Activated naive CD4-positive, alpha-beta T cell (primary cell): ENCODE data around the gene SLC1A3.

ENCODE experiments used
- DNase-seq, 4 experiments: peaks; one replicate each; lab custom pipeline; 2025; lab: John Stamatoyannopoulos, UW

Gene SLC1A3

DNA sequence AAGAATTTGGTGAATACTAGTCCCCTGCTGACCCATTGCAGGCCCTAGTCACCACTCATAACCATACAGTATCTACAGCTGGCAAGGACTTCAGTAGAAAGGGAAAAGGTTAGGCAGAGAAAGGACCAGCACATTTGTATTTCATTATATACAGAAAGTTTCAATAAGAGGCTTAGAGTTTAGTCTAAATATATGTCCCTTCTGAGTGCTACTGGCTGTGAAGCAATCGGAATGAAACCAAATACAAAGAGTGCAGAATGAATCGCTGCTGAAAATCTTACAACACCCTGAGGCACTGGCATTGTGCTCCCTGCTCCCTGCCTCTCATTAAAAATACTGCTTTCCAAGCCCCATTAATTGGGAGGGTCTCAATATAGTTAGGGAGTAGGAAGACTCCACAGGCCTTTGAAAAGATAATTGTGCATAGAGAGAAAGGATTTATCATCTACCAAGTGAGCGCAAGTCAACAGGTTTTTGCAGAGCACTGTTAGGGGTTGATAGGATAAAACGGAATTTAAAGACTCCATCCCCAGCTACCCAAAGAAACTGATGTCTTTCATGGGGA is 110.8 kb downstream of the SLC1A3 start:
- DNase-seq, result no peak

DNA sequence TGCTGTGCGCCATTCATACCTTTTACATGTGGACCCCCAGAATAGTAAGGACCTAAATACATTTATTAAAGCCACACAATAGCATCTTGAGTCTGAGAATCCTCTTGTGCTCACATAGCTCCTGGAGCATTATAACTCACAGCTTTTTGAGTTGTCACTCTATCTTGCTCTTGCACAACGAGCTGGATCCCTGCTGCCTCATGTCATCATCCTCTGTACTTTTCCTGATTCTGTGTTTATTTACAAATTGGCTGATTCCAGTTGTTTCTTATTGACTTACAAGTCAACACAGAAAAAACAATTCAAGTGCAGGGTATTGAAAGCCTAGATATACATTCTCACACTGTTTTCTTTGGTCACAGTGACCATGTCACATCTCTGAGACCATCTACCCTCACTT is 112.9 kb downstream of the SLC1A3 start:
- DNase-seq, result no peak

DNA sequence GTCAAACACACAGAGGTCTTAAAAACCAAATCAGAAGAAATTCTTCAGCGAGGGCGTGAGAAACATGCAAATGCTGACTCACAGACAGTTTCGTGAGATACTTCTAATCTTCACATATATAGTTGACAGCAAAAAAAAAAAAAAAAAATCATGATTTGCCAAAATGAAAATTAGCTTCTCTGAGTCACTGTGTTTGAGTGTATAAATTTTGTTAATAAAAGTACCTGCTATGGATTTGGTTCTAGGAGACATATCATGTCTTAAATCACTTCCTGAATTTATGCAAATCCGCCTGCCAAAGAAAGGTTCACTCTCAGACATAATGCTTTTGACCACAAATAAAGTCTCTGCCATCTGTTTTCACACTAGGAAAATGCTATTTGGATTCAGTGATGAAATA is 114.3 kb downstream of the SLC1A3 start:
- DNase-seq, result no peak

DNA sequence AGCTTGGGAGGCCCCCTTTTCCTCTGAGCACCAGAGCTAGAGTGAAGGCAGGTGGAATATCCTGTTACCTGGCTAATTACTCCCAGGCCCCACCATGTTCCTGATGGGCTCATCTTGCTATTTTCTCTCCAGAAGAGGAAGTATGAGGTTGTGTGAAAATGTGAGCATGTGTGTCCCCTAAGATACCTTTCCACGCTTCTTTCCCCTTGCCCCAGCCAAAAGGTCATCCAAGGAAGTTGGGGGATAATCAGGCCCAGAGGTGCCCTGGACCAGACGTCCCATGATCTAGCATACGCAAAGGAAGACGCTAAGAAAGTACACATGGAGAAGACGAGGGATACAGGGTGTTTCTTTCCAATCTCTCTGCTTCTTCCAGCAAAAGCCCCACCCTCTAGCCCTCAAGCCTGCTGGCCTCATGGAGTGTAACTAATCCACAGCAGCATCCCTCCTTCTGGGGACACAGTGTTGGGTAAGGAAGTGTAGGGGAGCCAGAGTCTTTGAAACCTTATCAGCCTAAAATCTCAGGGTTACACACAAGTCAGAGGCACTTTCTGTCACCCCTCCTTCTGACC is 115.3 kb downstream of the SLC1A3 start:
- DNase-seq, result no peak

DNA sequence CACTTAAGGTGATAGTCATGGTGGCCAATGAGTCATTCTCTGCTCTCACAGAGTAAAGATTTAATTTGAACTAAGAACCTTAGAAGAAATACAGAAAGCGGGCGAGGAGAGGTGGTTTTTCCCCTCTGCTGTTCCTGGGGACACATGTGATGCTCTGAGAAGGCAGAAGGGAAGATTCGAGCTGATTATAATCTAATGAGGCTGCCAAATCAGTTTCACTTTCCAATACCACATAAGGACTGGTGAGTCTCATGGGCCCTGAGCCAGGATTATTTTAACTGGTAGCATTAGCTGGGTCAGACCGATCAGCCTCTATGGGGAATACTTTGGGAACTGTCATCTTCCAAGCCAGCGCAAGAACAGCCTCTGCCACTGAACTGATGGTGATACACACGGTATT is 116.5 kb downstream of the SLC1A3 start:
- no peak for DNase-seq

DNA sequence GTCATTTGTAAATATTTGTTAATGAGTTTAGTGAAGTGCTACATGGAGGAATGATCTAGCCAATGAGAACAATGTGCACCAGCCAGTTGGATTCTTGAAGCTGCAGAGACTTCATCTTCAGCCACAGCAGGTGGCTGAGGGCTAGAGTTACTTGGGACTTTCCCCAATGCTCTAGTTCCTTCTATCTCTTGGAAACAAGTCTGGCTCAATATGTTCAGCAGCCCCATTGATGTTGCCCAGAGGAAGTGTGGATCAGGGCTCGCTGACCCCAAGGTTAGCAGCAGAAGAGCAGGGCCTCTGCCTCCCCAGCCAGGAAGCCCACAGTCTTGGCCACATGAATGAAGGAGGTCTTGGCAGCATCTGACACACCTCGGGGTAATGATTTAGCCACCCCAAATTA is 117.5 kb downstream of the SLC1A3 start:
- no peak for DNase-seq

DNA sequence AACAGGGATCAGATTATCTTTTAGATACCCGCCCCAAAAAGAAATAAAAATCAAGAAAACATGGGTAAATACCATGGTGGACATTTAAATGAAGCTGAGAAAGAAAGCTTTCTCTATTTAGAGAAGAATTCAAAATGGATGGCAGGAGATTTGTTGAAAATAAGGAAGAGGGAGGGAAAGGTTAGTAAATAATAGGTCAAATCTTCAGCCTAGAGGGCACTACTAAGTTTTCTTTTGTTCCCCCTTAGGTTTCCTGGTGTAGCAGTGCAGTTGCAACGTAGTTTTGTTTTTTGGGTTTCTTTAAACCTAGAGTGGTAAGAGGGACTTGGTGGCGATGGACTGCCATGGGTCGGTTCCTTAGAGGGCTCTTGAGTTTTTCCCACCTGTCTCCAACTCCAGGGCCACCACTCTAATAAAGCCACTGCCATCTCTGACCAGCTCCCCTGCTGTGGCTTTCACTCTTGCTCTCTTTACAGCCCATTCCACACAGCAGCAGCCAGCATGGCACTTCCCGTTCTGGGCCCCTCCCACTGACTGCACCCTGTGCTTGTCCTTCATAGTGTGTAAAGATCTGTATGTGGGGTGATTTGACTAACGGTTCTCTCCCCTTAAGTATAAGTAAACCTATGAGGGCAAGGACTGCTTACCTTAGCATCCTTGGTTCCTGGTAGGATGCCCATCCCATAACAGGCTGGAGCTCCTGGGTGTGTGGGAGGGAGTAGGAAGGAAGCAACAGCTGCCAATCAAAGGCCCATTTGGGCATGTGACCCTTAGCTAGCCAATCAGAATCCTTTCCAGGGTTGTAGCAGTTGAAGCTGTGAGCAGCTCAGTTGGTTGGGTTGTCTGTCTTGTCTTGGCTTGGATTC is 118.3 kb downstream of the SLC1A3 start:
- DNase-seq, result peak in 1 of 4 experiments; percentile 4

DNA sequence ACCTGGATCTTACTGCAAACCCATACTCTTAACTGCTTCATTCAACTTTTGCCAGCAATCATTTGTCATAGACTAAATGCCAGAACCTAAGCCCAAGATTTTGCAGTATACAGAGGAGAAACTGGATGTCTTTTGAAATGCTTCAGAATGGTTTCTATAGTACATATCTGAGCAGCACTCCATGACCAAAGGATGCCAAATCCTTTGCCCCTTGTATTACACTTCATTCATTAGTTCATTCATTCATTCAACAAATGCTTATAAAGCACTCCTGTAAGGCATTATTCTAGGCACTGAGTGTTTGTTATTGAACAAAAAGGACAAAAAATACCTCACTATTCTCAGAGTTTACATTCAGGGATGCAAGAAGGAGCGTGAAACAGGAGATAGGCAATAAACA is 119.9 kb downstream of the SLC1A3 start:
- no peak for DNase-seq

DNA sequence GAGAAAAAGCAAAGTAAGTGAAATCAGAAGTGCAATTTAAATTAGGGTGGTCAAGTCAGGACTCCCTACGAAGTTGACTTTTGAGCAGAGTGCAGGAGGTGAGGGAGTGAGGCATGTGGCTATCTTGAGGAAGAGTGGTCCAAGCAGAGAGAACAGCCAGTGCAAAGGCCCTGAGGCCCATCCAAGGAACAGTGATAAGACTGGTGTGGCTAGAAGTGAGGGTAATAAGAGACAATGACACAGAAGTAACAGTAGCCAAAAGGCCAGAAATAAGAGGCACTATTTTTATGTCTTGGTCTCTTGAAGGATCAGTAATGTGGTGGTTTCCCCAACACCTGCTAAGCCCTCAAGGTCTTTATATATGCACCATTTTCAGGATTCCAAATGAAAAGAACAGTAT is 120.4 kb downstream of the SLC1A3 start:
- no peak for DNase-seq

DNA sequence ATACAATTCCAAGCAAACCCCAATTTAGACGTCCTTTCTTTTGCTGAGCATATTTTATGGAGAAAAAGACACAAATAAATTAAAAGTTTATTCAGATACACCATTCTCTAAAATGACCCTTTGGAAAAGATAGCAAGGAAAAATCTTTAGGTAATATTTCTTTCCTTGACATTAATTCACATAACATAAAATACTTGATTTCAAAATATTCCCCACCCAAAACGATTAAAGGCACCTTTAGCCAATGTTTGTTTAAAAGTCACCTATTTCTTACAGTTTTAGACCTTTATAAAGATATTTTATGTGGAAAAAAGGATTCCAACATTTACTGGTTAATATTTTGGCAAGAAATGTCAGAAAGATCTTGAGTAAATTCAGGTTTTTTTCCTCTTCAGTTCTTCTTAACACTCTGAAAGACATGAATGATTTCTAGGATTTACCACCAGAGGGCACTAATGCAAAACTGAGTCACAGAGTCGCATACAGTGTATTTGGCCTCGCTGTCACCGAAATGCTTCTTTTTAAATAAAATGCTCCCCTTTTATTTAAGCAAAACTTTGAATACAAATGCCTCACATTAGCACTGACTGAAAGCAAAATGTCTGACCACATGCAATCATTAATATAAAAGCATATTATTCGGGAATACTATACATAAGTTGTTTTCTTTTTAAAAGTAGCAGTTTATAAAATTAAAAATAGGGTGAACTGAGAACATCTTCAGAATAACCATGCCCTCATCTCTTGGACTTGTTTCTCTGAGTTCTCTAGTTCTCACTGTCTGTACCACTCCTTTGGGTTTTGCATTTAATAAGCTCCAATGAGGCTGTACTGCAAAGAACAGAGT is 122.5 kb downstream of the SLC1A3 start:
- no peak for DNase-seq

DNA sequence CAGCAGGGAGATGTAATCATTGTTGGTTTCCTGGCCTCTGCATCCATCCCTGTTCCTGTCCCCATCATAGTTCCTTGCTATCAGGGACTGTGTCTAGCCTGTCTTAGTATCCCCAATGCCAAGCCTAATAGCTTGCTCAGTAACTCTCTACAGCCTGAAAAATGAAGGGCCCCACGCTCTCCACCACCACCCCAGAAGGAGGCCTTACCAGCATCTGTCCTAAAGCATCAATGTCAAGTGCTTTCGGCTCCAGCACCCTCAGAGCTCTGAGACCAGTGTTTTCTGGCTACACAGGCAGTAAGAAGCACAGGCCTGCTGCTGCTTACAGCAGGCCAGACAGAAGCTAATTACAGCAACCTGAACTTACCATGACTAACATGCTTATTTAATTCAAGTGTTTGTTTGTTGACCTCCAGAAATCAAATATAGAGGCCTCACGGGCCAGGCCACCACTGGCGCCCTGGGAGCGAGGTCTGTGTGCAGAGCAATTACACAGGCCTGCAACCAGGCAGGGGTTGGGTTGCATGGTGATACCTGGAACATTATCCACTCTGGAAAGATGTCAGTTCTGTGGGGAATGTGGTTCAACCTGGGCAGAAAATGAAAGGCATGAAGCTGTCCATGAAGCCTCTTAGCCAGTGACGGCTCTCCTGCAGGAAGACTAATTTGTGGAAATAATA is 124.3 kb downstream of the SLC1A3 start:
- no peak for DNase-seq

DNA sequence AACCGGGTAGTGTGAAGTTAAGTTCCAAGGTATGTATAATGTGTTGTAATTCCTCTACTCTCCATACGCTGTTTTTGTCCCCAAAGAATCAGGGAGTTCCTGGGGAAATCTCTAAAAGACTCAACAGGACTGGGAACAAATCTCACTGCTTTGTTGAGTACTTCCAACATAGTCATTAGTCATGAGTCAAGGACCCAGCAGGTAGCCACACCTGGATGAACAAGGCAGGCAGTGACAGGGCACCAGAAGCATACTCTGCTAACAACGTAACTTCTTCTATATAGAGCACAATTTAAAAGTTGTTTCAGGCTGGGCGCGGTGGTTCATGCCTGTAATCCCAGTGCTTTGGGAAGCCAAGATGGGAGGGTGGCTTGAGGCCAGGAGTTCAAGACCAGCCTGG is 126.8 kb downstream of the SLC1A3 start:
- DNase-seq, result no peak

DNA sequence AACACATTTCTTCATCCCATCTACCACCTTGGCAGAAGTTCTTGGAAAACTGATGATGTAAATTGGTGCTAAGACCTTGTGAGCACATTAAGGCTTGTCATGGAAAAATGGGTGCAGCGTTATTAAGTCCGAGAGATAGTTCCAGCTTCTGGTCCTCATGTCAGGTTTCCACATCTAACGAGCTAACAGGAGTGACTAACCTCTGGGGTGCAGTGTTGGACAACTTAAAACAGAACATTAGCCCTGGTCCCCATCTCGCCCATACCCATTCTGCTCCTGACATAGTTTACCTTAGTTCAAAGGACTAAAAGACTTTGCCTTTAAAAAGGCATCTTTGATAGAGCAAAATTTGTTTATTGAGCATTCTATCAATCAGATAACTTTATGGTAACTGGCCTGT is 128.0 kb downstream of the SLC1A3 start:
- DNase-seq, result no peak

DNA sequence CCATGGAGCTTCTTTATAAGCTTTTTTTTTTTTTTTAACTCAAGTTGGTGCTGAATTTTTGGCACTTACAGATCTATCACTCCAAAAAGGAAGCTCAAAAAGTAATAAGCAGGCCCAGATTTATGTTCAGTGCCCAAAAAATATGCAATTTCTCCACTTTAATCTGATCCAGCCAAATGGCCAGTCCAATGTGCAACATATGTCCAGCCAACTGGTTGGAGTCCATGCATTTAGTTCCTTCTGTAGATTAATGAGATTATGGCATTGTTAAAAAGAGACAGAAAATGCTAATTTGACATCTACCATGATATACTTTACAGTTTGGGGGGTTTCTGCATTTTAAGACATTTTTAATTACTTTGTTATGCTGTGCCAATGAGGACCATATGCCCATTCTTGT is 129.5 kb downstream of the SLC1A3 start:
- no peak for DNase-seq
